ENCODE measurements around the gene THSD4.

THSD4 gene

GRCh38 chr15:71494563-71495397, 379.5 kb downstream of the THSD4 start:
- Histone ChIP-seq H3K9ac (ENCODE audit: low read length) (no peak overlapping the region), H3K4me1 (ENCODE audit: control insufficient read depth, insufficient read depth, low read length) (no peaks in the 10 kb centered on the region), H3K36me3 (ENCODE audit: control insufficient read depth, insufficient read depth, low read length) (no peaks in the 10 kb centered on the region), H3K4me3 (ENCODE audit: low read length) (no peak overlapping the region), H3K27me3 (ENCODE audit: control insufficient read depth, insufficient read depth, low read length) (no peaks in the 10 kb centered on the region), H3K9me3 (ENCODE audit: control insufficient read depth, low read length) (no peaks in the 10 kb centered on the region)

GRCh38 chr15:71495398-71495780, 380.1 kb downstream of the THSD4 start:
- no peaks in the 10 kb centered on the region for H3K36me3 ChIP-seq (ENCODE audit: control insufficient read depth, insufficient read depth, low read length)
- no peaks in the 10 kb centered on the region for H3K4me1 ChIP-seq (ENCODE audit: control insufficient read depth, insufficient read depth, low read length)
- no peak overlapping the region for H3K9ac ChIP-seq (ENCODE audit: low read length)
- H3K9me3 ChIP-seq (ENCODE audit: control insufficient read depth, low read length) = no peaks in the 10 kb centered on the region
- H3K27me3 ChIP-seq (ENCODE audit: control insufficient read depth, insufficient read depth, low read length) = no peaks in the 10 kb centered on the region
- H3K4me3 ChIP-seq (ENCODE audit: low read length) = no peak overlapping the region

- H3K9me3 ChIP-seq (ENCODE audit: control insufficient read depth, low read length) = no peaks in the 10 kb centered on the region
- peaks cover 4% of the 10 kb centered on the region for H3K4me1 ChIP-seq (ENCODE audit: control insufficient read depth, insufficient read depth, low read length)
These were observed 381.2 kb downstream of the THSD4 start for GRCh38 chr15:71496336-71496955.

GRCh38 chr15:71501344-71502076, 386.2 kb downstream of the THSD4 start:
- Histone ChIP-seq H3K4me1 (ENCODE audit: control insufficient read depth, insufficient read depth, low read length) (peaks cover 15% of the 10 kb centered on the region), H3K9me3 (ENCODE audit: control insufficient read depth, low read length) (no peaks in the 10 kb centered on the region), H3K4me3 (ENCODE audit: low read length) (no peak overlapping the region), H3K36me3 (ENCODE audit: control insufficient read depth, insufficient read depth, low read length) (no peaks in the 10 kb centered on the region), H3K27me3 (ENCODE audit: control insufficient read depth, insufficient read depth, low read length) (no peaks in the 10 kb centered on the region), H3K9ac (ENCODE audit: low read length) (no peak overlapping the region)

More at GRCh38 chr15:71496336-71496955, 381.2 kb downstream of the THSD4 start:
- Histone ChIP-seq H3K4me3 (ENCODE audit: low read length) (no peak overlapping the region), H3K9ac (ENCODE audit: low read length) (no peak overlapping the region), H3K36me3 (ENCODE audit: control insufficient read depth, insufficient read depth, low read length) (no peaks in the 10 kb centered on the region), H3K27me3 (ENCODE audit: control insufficient read depth, insufficient read depth, low read length) (no peaks in the 10 kb centered on the region)

GRCh38 chr15:71502077-71502432, 386.8 kb downstream of the THSD4 start:
- H3K4me1 ChIP-seq (ENCODE audit: control insufficient read depth, insufficient read depth, low read length) = peaks cover 15% of the 10 kb centered on the region
- no peaks in the 10 kb centered on the region for H3K27me3 ChIP-seq (ENCODE audit: control insufficient read depth, insufficient read depth, low read length)
- H3K9ac ChIP-seq (ENCODE audit: low read length) = no peak overlapping the region
- H3K9me3 ChIP-seq (ENCODE audit: control insufficient read depth, low read length) = no peaks in the 10 kb centered on the region
- H3K4me3 ChIP-seq (ENCODE audit: low read length) = no peak overlapping the region
- H3K36me3 ChIP-seq (ENCODE audit: control insufficient read depth, insufficient read depth, low read length) = no peaks in the 10 kb centered on the region

DNA sequence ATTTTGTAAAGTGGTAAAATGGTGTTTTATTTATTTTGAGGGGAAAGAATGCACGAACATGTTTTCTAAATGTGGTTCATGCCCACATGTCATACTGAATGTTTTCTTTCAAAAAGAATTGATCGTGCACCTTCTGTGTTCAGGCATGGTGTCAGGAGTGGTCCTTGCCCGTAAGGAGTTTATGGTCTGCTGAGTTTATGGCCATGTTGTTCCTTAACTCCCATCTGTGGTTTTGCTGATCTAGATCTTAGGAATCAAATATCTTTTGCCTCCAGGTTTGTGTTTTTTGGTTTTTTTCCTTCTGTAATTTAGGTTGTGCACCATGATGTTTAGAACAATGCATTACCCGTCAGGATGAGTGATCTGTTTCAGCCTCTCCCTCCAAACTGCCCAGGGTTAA, 390.7 kb downstream of the THSD4 start:
- Histone ChIP-seq H3K9me3 (ENCODE audit: control insufficient read depth, low read length) (no peaks in the 10 kb centered on the region), H3K36me3 (ENCODE audit: control insufficient read depth, insufficient read depth, low read length) (no peaks in the 10 kb centered on the region), H3K27me3 (ENCODE audit: control insufficient read depth, insufficient read depth, low read length) (no peaks in the 10 kb centered on the region), H3K4me1 (ENCODE audit: control insufficient read depth, insufficient read depth, low read length) (peaks cover 15% of the 10 kb centered on the region), H3K4me3 (ENCODE audit: low read length) (no peak overlapping the region), H3K9ac (ENCODE audit: low read length) (no peak overlapping the region)

- no peak overlapping the region for H3K9ac ChIP-seq (ENCODE audit: low read length)
- H3K4me1 ChIP-seq (ENCODE audit: control insufficient read depth, insufficient read depth, low read length) = peaks cover 9% of the 10 kb centered on the region
- H3K4me3 ChIP-seq (ENCODE audit: low read length) = no peak overlapping the region
- no peaks in the 10 kb centered on the region for H3K36me3 ChIP-seq (ENCODE audit: control insufficient read depth, insufficient read depth, low read length)
- H3K27me3 ChIP-seq (ENCODE audit: control insufficient read depth, insufficient read depth, low read length) = no peaks in the 10 kb centered on the region
- no peaks in the 10 kb centered on the region for H3K9me3 ChIP-seq (ENCODE audit: control insufficient read depth, low read length)
These were observed 391.7 kb downstream of the THSD4 start for GRCh38 chr15:71506946-71507345.

- H3K27me3 ChIP-seq (ENCODE audit: control insufficient read depth, insufficient read depth, low read length) = no peaks in the 10 kb centered on the region
These were observed 392.9 kb downstream of the THSD4 start for GRCh38 chr15:71508081-71508682.

GRCh38 chr15:71509139-71509538, 393.9 kb downstream of the THSD4 start:
- H3K4me3 ChIP-seq (ENCODE audit: low read length) = no peak overlapping the region
- H3K27me3 ChIP-seq (ENCODE audit: control insufficient read depth, insufficient read depth, low read length) = no peaks in the 10 kb centered on the region
- H3K9me3 ChIP-seq (ENCODE audit: control insufficient read depth, low read length) = no peaks in the 10 kb centered on the region
- H3K4me1 ChIP-seq (ENCODE audit: control insufficient read depth, insufficient read depth, low read length) = peaks cover 11% of the 10 kb centered on the region
- H3K9ac ChIP-seq (ENCODE audit: low read length) = no peak overlapping the region
- no peaks in the 10 kb centered on the region for H3K36me3 ChIP-seq (ENCODE audit: control insufficient read depth, insufficient read depth, low read length)

More at GRCh38 chr15:71508081-71508682, 392.9 kb downstream of the THSD4 start:
- H3K4me3 ChIP-seq (ENCODE audit: low read length) = no peak overlapping the region
- no peak overlapping the region for H3K9ac ChIP-seq (ENCODE audit: low read length)
- no peaks in the 10 kb centered on the region for H3K36me3 ChIP-seq (ENCODE audit: control insufficient read depth, insufficient read depth, low read length)
- no peaks in the 10 kb centered on the region for H3K9me3 ChIP-seq (ENCODE audit: control insufficient read depth, low read length)
- peaks cover 11% of the 10 kb centered on the region for H3K4me1 ChIP-seq (ENCODE audit: control insufficient read depth, insufficient read depth, low read length)

- H3K27me3 ChIP-seq (ENCODE audit: control insufficient read depth, insufficient read depth, low read length) = no peaks in the 10 kb centered on the region
- no peak overlapping the region for H3K9ac ChIP-seq (ENCODE audit: low read length)
- no peaks in the 10 kb centered on the region for H3K9me3 ChIP-seq (ENCODE audit: control insufficient read depth, low read length)
- H3K4me1 ChIP-seq (ENCODE audit: control insufficient read depth, insufficient read depth, low read length) = peaks cover 17% of the 10 kb centered on the region
- H3K4me3 ChIP-seq (ENCODE audit: low read length) = no peak overlapping the region
- H3K36me3 ChIP-seq (ENCODE audit: control insufficient read depth, insufficient read depth, low read length) = no peaks in the 10 kb centered on the region
These were observed 395.5 kb downstream of the THSD4 start for GRCh38 chr15:71510763-71511162.

DNA sequence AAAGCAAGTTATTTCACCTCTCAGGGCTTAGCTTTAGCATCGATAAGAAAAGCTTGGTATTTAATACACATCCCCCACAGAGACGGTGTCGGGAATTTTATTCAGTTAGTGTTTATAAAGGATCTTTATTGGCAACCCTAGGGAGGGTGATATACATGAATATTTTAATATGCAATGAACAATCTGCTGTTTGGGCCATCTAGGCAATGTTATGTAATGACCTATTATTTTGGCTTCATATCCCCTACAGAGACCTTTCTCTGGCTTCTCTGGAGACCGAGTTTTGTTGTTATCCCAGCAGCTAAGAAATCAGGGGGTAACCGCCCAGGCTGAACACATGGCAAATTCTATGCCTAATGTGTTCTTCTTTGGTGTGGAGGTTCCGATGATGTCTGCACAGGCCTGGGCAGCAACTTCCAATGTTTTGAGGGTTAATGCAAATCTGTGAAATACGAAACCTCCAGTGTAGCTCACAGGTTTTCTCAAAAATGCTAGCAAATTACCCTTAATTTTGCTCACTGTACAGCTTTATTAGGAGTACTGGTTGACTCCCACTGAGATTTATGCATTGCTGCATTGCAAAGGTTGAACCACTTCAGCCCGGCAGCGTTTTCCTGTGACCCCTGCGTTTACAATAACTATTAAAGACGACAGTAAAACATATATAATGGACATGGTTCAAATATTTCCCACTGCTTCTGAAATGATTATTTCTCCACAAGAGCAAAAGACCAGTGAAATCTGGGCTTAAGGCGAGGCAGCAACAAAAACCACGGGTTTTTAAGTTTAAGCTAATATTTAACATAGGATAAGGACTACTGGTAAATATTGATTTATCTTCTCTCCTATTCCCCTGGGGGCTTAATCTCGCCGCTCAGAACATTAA, 396.8 kb downstream of the THSD4 start:
- H3K9ac ChIP-seq (ENCODE audit: low read length) = no peak overlapping the region
- H3K36me3 ChIP-seq (ENCODE audit: control insufficient read depth, insufficient read depth, low read length) = no peaks in the 10 kb centered on the region
- H3K4me1 ChIP-seq (ENCODE audit: control insufficient read depth, insufficient read depth, low read length) = peaks cover 19% of the 10 kb centered on the region
- H3K9me3 ChIP-seq (ENCODE audit: control insufficient read depth, low read length) = no peaks in the 10 kb centered on the region
- no peak overlapping the region for H3K4me3 ChIP-seq (ENCODE audit: low read length)
- H3K27me3 ChIP-seq (ENCODE audit: control insufficient read depth, insufficient read depth, low read length) = no peaks in the 10 kb centered on the region
